NCI-H2196 (cell line): ENCODE measurements around the gene LAMA2.

ENCODE experiments used
- DNase-seq: peaks from one replicate; lab custom pipeline; 2025; ENCODE audit not compliant: unreplicated experiment; lab: John Stamatoyannopoulos, UW

The LAMA2 gene

GRCh38 chr6:128899341-128900050, 16.6 kb downstream of the LAMA2 start:
- no peak for DNase-seq

- no peak for DNase-seq
These were observed 20.8 kb downstream of the LAMA2 start for GRCh38 chr6:128903715-128904114.

DNA sequence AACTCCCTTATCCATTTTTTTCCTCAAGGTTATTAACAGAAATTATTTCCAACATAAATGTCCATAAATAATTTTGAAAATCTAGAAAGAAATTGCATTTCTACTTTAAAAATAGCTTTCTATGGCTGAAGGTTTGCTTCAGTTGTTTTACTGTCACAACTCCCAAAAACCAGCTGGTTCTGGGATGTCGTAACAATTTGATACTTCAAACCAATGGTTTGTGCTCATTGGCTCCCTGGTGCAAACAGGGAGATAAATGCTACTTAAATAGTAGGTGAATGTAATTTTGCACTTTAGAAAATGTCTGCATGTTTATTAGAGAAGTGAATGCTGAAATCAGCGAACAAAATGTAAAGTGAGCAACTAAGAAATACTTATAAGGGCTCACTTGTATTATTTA, 31.1 kb downstream of the LAMA2 start:
- DNase-seq: no peak

DNA sequence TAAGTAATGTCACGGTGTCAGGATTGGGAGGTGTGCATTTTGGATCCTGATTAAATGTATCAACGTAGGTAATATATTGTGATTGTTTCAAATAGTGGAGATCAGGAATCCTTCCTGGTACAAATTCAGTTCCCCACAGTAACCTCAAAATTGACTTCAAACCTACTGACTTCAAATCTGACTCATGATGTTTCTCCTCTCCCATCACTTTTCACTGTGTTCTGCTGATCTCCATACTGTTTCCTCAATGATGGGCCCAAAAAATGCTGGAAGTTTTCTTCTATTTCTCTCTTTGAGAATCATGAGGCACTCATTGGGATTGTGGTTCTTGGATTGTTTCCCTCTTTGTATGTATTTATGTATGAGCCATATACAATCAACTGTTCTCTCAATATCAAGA, 35.9 kb downstream of the LAMA2 start:
- no peak for DNase-seq

- DNase-seq: no peak
These were observed 36.7 kb downstream of the LAMA2 start for GRCh38 chr6:128919412-128920180.

GRCh38 chr6:128925765-128926164, 42.8 kb downstream of the LAMA2 start:
- no peak for DNase-seq

DNA sequence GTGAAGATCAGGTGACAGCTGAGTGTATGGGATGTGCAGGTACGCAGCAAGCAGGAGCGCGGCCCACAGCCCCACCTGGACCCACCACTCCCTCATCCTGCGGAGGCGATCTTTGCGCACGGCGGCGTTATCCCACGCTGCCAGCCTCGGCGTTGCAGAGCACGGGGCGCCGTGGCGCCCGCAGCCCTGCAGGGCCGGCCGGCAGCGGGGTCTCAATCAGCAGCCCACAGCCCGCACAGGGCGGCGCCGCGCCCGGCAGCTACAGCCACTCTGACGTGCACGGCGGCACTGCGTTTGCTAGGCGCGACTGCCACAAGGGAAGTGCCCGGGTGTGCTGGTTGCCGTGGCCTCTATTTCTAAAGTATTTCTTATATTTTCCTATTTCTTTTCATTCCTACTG, 46.9 kb downstream of the LAMA2 start:
- no peak for DNase-seq

DNA sequence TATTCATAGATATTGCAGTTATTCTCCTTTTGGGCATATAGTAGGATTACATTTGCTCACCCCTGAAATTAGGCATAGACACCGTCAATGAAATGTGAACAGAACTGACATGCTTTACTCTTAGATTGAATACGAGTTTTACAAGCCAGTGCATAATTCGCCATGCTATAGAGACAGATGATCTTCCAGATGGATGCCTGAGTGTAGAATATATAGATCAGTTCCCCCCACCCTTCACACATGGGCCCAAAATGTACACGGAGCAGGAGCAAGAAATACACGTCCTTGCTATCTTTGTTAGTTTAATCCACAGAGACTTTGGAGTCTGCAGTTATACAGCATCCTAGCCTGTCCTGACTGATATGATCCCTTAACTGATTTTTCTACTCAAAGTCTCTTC, 47.4 kb downstream of the LAMA2 start:
- DNase-seq: no peak

- no peak for DNase-seq
These were observed 49.1 kb downstream of the LAMA2 start for GRCh38 chr6:128932061-128932460.

GRCh38 chr6:128950864-128951263, 67.9 kb downstream of the LAMA2 start:
- DNase-seq: no peak

DNA sequence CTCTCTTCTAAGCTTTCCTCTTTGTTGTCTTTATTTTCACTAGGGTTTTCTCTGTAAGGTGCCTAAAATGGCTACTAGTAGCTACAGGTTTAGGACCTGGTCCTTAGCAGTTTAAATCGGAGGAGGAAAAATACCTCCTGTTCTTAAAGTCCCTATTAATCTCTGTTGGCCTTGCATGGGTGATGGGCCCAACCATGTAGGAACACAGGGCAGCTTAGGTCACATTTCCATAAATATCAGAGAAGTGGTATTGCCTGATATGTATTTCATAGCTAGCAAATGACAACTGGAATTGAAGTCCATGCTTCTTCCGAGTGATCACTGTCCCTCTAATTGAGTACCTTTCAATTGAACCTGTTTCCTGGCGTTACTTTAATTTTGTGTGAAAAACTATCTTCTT, 70.0 kb downstream of the LAMA2 start:
- DNase-seq: no peak

DNA sequence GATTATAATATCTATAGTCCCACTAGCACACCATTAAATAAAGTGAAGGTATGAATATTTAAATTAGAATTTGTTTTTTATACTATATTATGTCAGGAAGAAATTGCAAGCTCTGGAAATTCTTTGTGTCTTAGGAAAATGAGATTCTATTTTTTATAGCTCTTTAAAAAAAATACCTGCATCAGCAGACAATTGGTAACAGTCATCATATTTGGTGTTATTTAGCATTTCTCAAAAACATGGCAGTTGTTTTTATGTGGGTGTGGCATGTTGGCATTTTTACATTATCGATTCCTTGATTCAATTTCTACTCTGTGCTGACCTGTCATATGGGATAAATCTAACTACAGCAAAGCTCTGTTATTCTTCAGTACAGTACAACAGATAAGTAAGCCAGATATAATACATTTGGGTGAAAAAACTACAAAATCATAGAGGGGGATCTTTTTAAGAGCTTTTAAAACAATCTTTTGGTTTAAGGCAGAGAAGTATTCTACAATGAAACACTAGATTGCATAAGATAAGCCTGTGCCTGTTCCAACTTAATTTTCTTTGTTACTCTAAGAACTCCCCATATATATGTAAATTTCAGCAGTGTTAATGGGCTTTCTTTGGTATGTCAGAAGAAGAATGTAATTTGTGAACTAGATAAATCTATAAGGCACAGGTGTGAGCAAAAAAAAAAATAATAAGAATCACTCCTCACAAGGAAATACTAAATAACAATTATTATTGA, 71.5 kb downstream of the LAMA2 start:
- DNase-seq: no peak

DNA sequence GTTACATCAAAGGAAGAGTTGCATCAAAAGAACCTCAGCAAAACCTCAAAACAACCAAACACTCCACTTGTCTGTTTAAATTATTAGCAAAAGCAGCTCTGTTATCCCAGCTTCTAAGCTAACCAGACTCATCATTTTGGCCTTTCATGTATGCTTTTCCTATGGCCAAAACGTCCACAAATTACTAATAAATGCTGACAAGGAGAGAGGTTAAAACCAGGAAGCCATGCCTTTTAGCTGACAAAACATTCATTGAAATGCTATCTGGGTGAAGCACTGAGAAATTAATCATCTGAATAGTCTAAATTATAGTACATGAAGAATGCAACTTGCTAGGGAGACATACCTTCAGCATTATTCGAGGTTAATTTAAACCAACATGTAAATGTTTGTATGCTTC, 80.6 kb downstream of the LAMA2 start:
- no peak for DNase-seq

- DNase-seq: no peak
These were observed 81.4 kb downstream of the LAMA2 start for GRCh38 chr6:128964233-128964755.

GRCh38 chr6:128964771-128965170, 81.8 kb downstream of the LAMA2 start:
- DNase-seq: no peak

GRCh38 chr6:128966934-128967333, 84.0 kb downstream of the LAMA2 start:
- no peak for DNase-seq

- DNase-seq: no peak
These were observed 96.1 kb downstream of the LAMA2 start for GRCh38 chr6:128979071-128979470.

- DNase-seq: no peak
These were observed 98.8 kb downstream of the LAMA2 start for GRCh38 chr6:128981716-128982115.

- DNase-seq: no peak
These were observed 107.4 kb downstream of the LAMA2 start for GRCh38 chr6:128990360-128990759.

- DNase-seq: no peak
These were observed 108.0 kb downstream of the LAMA2 start for GRCh38 chr6:128990915-128991314.

DNA sequence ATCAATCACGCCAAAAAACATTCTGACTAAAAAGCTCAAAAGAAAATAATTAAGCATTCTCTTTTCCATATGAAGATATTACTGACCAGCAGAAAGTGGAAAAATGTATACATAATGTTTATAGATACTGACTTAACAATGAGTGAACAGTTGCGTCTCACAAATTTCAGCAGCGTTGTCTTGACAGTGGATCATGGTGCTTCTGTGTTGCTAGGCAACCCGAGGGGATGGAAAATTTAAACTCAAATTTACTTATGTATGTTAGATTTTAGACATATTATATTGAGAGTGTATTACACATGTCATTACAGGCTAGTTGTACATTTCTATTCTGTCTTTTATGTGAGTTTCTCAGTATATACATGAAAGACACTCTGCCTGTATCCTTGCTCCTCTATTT, 110.2 kb downstream of the LAMA2 start:
- DNase-seq: no peak

DNA sequence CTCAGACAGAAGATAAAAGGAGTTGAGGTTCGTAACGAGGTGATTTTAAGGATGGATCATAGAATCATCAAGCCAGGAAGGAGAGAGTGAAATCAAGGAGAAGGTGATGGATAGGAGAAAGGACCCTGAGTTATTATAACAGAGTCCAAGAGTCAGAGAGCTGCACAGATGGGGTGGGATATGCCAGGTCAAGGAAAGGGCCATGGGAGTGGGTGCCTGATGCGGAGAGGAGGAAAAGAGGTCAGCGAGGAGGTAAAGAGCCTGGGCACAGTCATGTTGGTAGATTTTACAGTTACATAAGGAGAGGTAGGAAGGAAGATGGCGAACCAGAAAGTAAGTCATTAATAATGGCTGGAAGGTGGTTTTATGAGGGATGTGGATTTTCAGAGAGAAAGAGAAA, 114.9 kb downstream of the LAMA2 start:
- no peak for DNase-seq
